Stimulated activated CD4-positive, alpha-beta T cell treated with anti-CD3 and anti-CD28 coated beads, Interleukin-15, amount 100 ng/mL, for 48 hours (primary cell): Measurements from ENCODE around the gene ITGB3.
"Not testable (repeated sequence)": the region's sequence is repeated elsewhere in the genome, so short reads cannot be mapped to it uniquely, and the experiment has no call there.

Experiments used
- DNase-seq, 2 donors: peaks; one replicate each; pipeline ENCODE4 v3.0.0-alpha.2; 2020; ENCODE audit warnings: low read depth in 2 of 2

ITGB3 gene

DNA sequence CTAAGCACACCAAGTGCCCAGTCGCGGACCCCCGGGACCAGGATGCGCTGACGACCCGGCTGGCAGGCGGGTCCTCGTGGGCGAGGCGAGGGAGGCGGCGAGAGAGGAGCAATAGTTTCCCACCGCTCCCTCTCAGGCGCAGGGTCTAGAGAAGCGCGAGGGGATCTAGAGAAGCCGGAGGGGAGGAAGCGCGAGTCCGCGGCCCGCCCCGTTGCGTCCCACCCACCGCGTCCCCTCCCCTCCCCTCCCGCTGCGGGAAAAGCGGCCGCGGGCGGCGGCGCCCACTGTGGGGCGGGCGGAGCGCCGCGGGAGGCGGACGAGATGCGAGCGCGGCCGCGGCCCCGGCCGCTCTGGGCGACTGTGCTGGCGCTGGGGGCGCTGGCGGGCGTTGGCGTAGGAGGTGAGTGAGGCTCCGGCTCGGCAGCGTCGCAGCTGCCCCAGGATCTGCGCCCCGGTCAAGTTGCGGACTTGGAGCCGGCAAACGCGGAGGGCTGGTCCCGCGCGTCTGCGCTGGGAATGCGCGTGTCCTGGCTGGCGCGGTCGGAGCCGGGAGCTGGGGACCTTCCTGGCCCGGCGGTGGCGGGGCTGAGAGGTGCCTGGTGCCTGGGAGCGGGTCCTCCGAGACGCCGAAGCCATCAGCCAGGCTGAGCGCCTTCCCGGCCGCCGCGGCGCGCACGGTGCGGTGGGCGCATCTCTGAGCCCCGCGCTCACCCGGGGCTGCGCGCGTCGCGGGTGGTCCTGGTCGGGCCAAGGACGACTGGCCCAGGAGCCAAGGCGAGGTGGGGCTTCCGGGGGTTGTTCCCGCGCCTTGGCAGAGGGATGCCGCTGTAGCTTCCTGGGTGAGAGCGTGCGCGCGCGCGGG is at the start of gene ITGB3:
Gene ITGB3 (plus strand): TSS at position 287 of the 862 bp plus-strand sequence. CDS start 35 bp downstream, at position 322.
- DNase-seq: peak; percentile 25 to 57

GRCh38 chr17:47203984-47204721 is 49.5 kb upstream of the ITGB3 start:
- peak in 1 of 2 donors; percentile 57 for DNase-seq

DNA sequence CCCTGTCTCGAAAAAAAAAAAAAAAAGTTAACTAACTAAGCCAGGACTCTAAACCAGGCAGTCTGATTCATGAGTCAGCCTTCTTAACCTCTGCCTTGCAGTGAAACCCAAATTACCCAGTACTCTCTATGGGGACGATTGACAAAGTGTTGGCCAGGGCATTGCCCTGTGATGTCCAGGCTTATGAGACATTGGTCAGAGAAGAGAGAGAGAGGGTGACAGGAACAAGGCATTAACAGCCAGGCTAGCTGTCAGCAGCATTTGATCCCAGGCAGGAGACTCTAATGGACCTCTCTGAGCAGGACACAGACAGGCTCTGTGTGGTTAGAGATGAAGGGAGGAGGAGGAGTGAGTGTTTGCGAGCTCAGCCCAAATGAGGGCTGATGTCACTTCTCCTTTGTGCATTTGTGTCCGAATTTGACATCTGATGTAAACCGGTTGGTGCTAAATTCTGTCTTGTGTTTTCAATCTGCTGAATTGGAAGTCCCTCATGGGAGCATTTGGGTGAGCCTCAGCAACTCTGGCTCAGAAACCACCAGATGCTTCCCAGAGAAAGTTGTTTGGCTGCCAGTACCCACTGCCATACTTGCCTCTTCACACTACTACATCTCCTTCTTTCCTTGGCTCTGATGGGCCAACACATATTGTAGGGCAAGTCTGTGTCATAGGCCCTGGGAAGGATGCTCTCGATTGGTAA is 48.8 kb upstream of the ITGB3 start:
- no peak for DNase-seq

- DNase-seq: peak; percentile 55
These were observed 48.1 kb upstream of the ITGB3 start for GRCh38 chr17:47205419-47205963.

DNA sequence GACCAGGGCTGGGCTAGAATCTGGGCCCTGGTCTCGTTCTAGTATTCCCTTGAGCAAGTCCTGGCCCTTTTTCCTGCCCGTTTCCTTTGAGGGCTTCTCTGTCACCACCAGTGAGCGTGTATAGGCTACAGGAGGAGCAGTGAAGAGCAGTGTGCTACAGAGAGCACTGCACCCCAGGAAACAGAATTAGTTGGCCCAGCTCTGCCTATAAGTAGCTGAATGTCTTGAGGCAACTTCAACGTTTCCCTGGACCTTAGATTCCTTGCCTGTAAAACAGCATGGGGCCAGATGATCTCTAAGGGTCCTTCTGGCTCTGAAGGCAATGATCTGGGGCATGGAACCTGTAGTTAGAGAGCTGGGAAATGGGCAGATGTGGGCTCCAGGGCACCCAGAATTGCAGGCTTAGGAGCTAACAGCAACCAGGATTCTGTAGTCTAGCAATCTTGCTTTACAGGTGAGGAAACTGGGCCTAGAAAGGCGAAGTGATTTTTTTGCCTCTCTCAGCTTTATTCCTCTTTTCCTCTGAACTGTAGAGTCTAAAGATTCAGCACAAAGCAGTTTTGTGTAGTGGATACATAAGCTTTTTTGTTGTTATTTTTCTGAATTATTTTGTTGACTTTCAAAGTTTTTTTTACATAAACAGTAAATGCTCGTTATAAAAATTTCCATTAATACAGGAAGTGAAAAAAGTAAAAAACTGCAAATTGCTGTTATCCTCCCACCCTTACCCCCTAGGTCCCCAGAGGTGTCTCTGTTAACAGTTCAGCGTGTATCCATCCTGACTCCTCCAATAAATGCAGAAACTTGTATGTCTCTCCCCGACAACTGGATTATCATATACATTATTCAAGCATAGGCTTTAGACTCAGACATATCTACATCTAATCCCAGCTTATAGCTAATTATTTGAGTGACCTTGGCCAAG is 46.2 kb upstream of the ITGB3 start:
- DNase-seq: no peak

GRCh38 chr17:47208744-47209488 is 44.7 kb upstream of the ITGB3 start, which contains the start of gene MYL4:
Gene MYL4 (plus strand): TSS chr17:47209348. CDS start chr17:47209423, 75 bp downstream.
- DNase-seq: no peak

GRCh38 chr17:47209499-47209898 is 44.1 kb upstream of the ITGB3 start:
- no peak for DNase-seq

GRCh38 chr17:47210105-47210504 is 43.5 kb upstream of the ITGB3 start:
- no peak for DNase-seq

GRCh38 chr17:47210779-47211178 is 42.8 kb upstream of the ITGB3 start:
- no peak for DNase-seq

GRCh38 chr17:47212458-47212857 is 41.2 kb upstream of the ITGB3 start:
- DNase-seq: no peak

GRCh38 chr17:47213540-47213939 is 40.1 kb upstream of the ITGB3 start:
- DNase-seq: no peak

DNA sequence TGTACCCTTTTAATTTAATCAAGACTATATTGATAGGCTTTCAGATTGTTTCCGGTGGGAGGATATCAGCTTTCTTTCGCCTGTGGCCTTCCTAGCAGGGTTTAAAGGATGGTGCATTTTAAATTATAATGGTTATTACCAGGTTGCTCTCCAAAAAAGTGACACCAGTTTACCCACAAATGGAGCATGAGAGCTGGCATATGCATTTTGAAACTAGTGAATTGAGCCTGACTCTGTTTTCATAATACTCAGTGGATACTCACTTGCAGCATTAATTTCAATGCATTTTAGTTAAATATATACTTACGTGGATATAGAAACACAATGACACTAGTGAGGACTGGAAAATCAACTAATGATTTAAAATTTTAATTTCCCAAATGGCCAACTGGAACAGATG is 38.7 kb upstream of the ITGB3 start:
- no peak for DNase-seq

GRCh38 chr17:47216821-47217220 is 36.8 kb upstream of the ITGB3 start:
- DNase-seq: not testable (repeated sequence)

GRCh38 chr17:47217279-47217678 is 36.3 kb upstream of the ITGB3 start:
- not testable (repeated sequence) for DNase-seq

DNA sequence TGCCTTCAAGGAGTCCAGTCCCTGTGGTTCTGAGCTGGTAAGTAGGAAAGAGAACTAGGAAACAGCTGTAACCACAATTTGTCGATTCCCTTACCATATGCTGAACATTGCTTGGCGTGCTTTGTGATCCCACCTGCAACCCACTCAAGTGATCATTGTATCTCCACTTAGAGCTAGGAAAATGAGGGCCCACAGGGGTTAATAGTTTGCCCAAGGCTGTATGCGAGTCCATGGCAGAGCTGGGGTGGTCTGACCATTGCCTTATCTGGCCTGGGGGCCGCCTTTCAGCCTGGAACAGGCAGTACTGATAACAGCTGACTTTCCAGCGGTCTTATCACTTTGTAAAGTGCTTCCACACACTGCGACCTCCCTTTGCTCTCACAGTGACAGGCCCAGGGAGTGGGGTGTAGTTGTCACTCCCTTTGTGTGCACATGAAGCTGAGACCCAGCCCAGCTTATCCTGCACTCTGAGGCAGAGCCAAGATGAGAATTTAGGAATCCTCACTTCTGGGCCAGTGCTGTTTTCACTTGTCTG is 34.7 kb upstream of the ITGB3 start:
- DNase-seq: no peak

- no peak for DNase-seq
These were observed 33.8 kb upstream of the ITGB3 start for GRCh38 chr17:47219621-47220475.

GRCh38 chr17:47220531-47220999 is 33.1 kb upstream of the ITGB3 start:
- no peak for DNase-seq

- DNase-seq: no peak
These were observed 32.5 kb upstream of the ITGB3 start for GRCh38 chr17:47221154-47221553.

- no peak for DNase-seq
These were observed 31.6 kb upstream of the ITGB3 start for GRCh38 chr17:47222047-47222446.
